ENCODE results near the gene DGUOK. TPM values are rescaled to one million over a fixed set of nuclear protein-coding genes. Genes with fewer than 3 reads are reported as not detected.
A peak's percentile ranks its signal among the peaks of the same experiment; 100 is the strongest.
"Not testable (repeated sequence)": the region's sequence is repeated elsewhere in the genome, so short reads cannot be mapped to it uniquely, and the experiment has no call there.

DGUOK gene
- total RNA-seq = 10 to 100 TPM; 55.0 to 56.3 TPM

DNA sequence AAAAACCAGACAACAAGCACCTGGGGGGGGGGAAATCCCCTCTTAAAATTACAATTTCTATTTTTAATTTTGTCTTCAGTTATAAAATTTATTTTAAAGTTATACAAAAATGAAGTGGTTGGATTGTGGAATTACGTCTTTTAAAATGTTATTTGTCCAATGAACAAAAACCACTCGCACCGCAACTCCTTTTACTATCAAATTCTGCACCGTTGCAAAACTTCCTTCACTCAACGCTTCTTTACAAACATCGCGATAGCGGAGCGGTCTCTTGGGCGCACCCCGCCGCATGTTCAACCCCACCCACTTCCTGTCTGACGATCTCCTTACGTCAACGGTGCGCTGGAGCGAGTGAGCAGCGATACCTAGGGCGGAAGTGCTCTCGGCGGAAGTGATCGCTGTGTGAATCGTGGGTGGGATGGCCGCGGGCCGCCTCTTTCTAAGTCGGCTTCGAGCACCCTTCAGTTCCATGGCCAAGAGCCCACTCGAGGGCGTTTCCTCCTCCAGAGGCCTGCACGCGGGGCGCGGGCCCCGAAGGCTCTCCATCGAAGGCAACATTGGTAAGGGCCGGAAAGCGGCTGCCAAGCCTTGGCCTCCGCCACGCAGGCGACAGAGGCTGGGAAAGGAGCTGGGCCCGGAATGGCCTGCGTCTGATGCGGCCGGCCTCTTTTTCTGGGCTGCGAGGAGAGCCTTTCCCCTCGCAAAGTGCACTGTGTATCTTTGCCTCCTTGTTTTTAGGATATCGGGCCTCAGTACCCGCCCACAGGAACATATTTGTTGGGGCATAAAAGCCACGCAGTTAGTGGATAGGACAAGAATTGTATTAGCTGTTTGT lies at the start of gene DGUOK:
Gene DGUOK (plus strand): TSS at position 388 of the 835 bp plus-strand sequence. CDS start 31 bp downstream, at position 419.
- Histone ChIP-seq H3K36me3 (no peaks in the 10 kb centered on the region), H3K9me3 (no peaks in the 10 kb centered on the region), H3K9ac (ENCODE audit: low read depth in 2 of 2, low read length in 2 of 2) (peak within 1 kb of the TSS; percentile 89 to 97), H3K4me1 (peaks cover 12% of the 10 kb centered on the region), H3K4me3 (peak within 1 kb of the TSS; percentile 75), H3K27me3 (no peaks in the 10 kb centered on the region), H3K27ac (peak within 1 kb of the TSS; percentile 96)
- intact Hi-C loops (cut with DNase I) = loop anchor here (5.0 to 10.0 kb wide), 2 partner anchors 56 to 102 kb away; partner anchors contain the start of genes STAMBP and TET3
- no peak for TF ChIP-seq CTCF (IDR thresholded peaks at IDR 0.05)
- peak; percentile 99 for DNase-seq

DNA sequence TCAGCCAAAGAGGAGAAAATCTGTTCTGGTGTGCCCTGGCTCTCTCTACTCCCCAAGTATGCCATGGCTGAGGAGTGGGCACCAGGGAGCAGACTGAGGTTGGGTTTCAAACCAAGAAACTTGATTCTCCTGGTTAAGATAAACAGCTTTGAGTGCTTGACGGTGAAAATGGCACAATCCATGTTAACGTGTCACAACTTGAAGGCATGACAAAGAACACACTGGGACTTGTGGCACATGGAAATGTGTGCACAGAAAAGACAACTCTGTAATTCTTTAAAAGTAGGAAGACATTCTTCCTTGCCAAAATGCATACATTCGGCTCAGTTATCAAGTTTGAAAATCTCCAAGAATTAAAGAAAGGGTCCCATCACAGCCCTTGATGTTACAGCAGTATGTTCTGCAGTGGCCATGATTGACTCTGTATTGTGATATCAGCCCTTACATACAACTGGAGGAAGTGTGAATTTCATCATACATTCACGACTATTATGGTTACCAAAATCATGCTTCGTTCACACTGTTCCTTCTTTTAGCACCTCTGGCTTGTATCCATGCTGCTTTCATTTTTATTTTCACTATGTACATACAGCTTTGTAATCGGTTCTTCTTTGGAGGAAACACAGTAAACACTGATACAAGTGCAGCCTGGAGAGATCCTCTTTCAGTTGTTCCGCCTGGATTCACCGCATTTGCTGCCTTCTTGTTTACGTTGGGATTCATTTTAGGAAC lies 49.4 kb upstream of the DGUOK start:
- intact Hi-C loops (cut with DNase I) = no loop called here
- no peaks in the 10 kb centered on the region for H3K4me1 ChIP-seq
- no peak for DNase-seq
- TF ChIP-seq CTCF (IDR thresholded peaks at IDR 0.05) = no peak
- H3K27me3 ChIP-seq = no peaks in the 10 kb centered on the region
- no peaks in the 10 kb centered on the region for H3K36me3 ChIP-seq
- H3K9ac ChIP-seq (ENCODE audit: low read depth in 2 of 2, low read length in 2 of 2) = no peak overlapping the region
- no peak overlapping the region for H3K27ac ChIP-seq
- no peaks in the 10 kb centered on the region for H3K9me3 ChIP-seq
- H3K4me3 ChIP-seq = no peak overlapping the region

DNA sequence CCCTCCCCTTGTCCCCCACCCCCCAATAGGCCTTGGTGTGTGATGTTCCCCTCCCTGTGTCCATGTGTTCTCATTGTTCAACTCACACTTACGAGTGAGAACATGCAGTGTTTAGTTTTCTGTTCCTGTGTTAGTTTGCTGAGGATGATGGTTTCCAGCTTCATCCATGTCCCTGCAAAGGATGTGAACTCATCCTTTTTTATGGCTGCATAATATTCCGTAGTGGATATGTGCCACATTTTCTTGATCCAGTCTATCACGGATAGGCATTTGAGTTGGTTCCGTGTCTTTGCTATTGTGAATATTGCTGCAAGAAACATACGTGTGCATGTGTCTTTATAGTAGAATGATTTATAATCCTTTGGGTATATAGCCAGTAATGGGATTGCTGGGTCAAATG lies 48.7 kb upstream of the DGUOK start:
- H3K4me1 ChIP-seq; DNase-seq; H3K27ac ChIP-seq; H3K9ac ChIP-seq (ENCODE audit: low read depth in 2 of 2, low read length in 2 of 2); H3K9me3 ChIP-seq; H3K4me3 ChIP-seq; H3K36me3 ChIP-seq; intact Hi-C loops (cut with DNase I); H3K27me3 ChIP-seq: not testable (repeated sequence)

DNA sequence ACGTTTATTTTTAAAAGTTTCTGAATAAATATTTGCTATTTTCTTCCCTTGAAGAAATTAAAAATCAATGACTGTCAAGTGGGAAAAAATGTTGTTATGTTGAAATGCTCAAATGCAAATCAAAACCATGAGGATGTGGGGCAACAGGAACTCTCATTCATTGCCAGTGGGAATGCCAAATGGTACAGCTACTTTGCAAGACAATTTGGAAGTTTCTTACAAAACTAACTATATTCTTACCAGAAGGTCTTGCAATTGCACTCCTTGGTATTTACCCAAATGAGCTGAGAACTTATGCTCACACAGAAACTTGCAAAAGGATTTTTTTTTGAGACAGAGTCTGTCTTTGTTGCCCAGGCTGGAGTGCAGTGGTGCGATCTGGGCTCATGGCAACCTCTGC lies 41.3 kb upstream of the DGUOK start:
- intact Hi-C loops (cut with DNase I) = no loop called here
- no peak for DNase-seq
- no peaks in the 10 kb centered on the region for H3K36me3 ChIP-seq
- no peak overlapping the region for H3K9ac ChIP-seq (ENCODE audit: low read depth in 2 of 2, low read length in 2 of 2)
- H3K27me3 ChIP-seq = no peaks in the 10 kb centered on the region
- no peak overlapping the region for H3K4me3 ChIP-seq
- H3K27ac ChIP-seq = no peak overlapping the region
- TF ChIP-seq CTCF (IDR thresholded peaks at IDR 0.05) = no peak
- H3K4me1 ChIP-seq = no peaks in the 10 kb centered on the region
- H3K9me3 ChIP-seq = no peaks in the 10 kb centered on the region

- Histone ChIP-seq H3K4me1 (no peaks in the 10 kb centered on the region), H3K36me3 (no peaks in the 10 kb centered on the region), H3K9me3 (no peaks in the 10 kb centered on the region), H3K4me3 (no peak overlapping the region), H3K9ac (ENCODE audit: low read depth in 2 of 2, low read length in 2 of 2) (no peak overlapping the region), H3K27me3 (no peaks in the 10 kb centered on the region), H3K27ac (no peak overlapping the region)
- no peak for TF ChIP-seq CTCF (IDR thresholded peaks at IDR 0.05)
- intact Hi-C loops (cut with DNase I) = no loop called here
- no peak for DNase-seq
These were observed 40.3 kb upstream of the DGUOK start for GRCh38 chr2:73886357-73886756.

DNA sequence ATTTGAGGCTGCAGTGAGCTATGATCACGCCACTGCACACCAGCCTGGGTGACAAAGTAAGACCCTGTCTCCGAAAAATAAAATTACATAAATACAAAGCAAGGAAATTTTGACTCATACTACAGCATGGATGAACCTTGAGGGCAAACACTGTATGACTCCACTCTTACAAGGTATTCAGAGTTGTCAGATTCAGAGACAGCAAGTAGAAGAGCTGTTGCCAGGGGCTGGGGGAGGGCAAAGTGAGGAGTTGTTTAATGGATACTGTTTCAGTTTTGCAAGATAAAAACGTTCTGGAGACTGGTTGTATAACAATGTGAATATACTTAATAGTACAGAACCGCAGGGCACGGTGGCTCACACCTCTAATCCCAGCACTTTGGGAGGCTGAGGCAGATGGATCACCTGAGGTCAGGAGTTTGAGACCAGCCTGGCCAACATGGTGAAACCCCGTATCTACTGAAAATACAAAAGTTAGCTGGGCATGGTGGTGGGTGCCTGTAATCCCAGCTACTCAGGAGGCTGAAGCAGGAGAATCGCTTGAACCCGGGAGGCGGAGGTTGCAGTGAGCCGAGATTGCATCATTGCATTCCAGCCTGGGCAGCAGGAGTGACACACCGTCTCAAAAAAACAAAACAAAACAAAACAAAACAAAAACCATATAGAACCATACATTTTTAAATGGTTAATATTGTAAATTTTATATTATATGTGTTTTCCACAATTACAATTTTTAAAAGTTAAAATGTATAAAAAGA lies 38.9 kb upstream of the DGUOK start:
- DNase-seq; H3K9ac ChIP-seq (ENCODE audit: low read depth in 2 of 2, low read length in 2 of 2); intact Hi-C loops (cut with DNase I); H3K27me3 ChIP-seq; H3K4me1 ChIP-seq; H3K4me3 ChIP-seq; H3K27ac ChIP-seq; H3K9me3 ChIP-seq; H3K36me3 ChIP-seq: not testable (repeated sequence)
